HCT116 (cell line): ENCODE results near the gene INTS4.

Experiments
- CEBPB ChIP-seq: IDR thresholded peaks from 2 replicates; pipeline ENCODE4 v1.6.1; 2012; ENCODE audit warnings: low read depth
- EGR1 ChIP-seq: IDR thresholded peaks from 2 replicates; pipeline ENCODE4 v1.6.1; 2012; ENCODE audit warnings: low read depth
- TF ChIP-seq, protein P1 (sequence below), 3 experiments: fragments of 200-600 bp in 1 of 3; sonication (generic) in 1 of 3; IDR thresholded peaks in 2 of 3; conservative IDR thresholded peaks in 1 of 3; 2 replicates each; pipeline ENCODE4 v1.5.1; 2012 to 2017; ENCODE audit warnings: low read depth in 2 of 3, low read length in 2 of 3, antibody characterized with exemption in 1 of 3, borderline replicate concordance in 1 of 3, control low read depth in 1 of 3, mild to moderate bottlenecking in 1 of 3, mixed read lengths in 1 of 3, mixed run types in 1 of 3, moderate library complexity in 1 of 3; ENCODE audit not compliant: insufficient read depth in 1 of 3

DNA sequence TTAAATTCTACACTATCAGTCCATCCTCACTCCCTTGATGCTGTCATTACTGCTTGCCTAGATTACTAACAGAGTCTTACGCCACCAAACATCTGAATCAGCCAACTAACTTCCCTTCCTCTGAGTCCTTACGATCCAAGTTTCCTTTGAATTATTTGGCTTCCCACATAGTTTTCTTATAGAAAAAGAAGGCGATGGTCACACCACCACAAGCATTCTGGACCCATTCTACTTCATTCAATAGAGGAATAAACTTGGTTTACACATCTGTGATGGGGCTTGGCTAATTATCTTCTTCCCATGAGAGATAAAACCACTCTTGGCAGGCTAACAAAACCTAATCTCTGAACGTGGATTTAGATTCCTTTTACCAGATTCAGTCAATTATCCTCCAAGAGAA is 35.0 kb downstream of the INTS4 start:
- TF ChIP-seq CEBPB (no peak), EGR1 (no peak)
- TF ChIP-seq, protein P1, sequence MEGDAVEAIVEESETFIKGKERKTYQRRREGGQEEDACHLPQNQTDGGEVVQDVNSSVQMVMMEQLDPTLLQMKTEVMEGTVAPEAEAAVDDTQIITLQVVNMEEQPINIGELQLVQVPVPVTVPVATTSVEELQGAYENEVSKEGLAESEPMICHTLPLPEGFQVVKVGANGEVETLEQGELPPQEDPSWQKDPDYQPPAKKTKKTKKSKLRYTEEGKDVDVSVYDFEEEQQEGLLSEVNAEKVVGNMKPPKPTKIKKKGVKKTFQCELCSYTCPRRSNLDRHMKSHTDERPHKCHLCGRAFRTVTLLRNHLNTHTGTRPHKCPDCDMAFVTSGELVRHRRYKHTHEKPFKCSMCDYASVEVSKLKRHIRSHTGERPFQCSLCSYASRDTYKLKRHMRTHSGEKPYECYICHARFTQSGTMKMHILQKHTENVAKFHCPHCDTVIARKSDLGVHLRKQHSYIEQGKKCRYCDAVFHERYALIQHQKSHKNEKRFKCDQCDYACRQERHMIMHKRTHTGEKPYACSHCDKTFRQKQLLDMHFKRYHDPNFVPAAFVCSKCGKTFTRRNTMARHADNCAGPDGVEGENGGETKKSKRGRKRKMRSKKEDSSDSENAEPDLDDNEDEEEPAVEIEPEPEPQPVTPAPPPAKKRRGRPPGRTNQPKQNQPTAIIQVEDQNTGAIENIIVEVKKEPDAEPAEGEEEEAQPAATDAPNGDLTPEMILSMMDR (IDR thresholded peaks at IDR 0.05 in 2 of 3, conservative IDR thresholded peaks at IDR 0.05 in 1 of 3; ENCODE audit: borderline replicate concordance in 1 of 3, insufficient read depth in 1 of 3, low read depth in 2 of 3, low read length in 2 of 3) = no peak
